ENCODE measurements around the gene OR2G2.

Gene OR2G2

GRCh38 chr1:247613405-247613804, 25.2 kb downstream of the OR2G2 start:
- H3K27me3 ChIP-seq (ENCODE audit: insufficient read depth, poor library complexity, severe bottlenecking) = no peaks in the 10 kb centered on the region
- H3K4me3 ChIP-seq (replicated peaks; ENCODE audit: insufficient read depth, low read length) = no peak overlapping the region
- no peak overlapping the region for H3K27ac ChIP-seq (replicated peaks)
- TF ChIP-seq SPI1 (IDR thresholded peaks at IDR 0.05; ENCODE audit: borderline replicate concordance, low read depth) (no peak), CTCF (IDR thresholded peaks at IDR 0.05; ENCODE audit: insufficient read depth, low read length) (no peak), REST (IDR thresholded peaks at IDR 0.05; ENCODE audit: insufficient replicate concordance, low read depth) (no peak), POLR2AphosphoS5 (IDR thresholded peaks at IDR 0.05; ENCODE audit: low read depth) (no peak), GABPA (IDR thresholded peaks at IDR 0.05; ENCODE audit: low read depth) (no peak)
- DNase-seq (ENCODE audit: low read depth in 1 of 2, low spot score in 1 of 2) = no peak

GRCh38 chr1:247614625-247615024, 26.5 kb downstream of the OR2G2 start:
- Histone ChIP-seq H3K27ac (replicated peaks) (no peak overlapping the region), H3K4me3 (replicated peaks; ENCODE audit: insufficient read depth, low read length) (no peak overlapping the region), H3K27me3 (ENCODE audit: insufficient read depth, poor library complexity, severe bottlenecking) (no peaks in the 10 kb centered on the region)
- DNase-seq (ENCODE audit: low read depth in 1 of 2, low spot score in 1 of 2) = no peak
- TF ChIP-seq POLR2AphosphoS5 (IDR thresholded peaks at IDR 0.05; ENCODE audit: low read depth) (no peak), CTCF (IDR thresholded peaks at IDR 0.05; ENCODE audit: insufficient read depth, low read length) (no peak), GABPA (IDR thresholded peaks at IDR 0.05; ENCODE audit: low read depth) (no peak), REST (IDR thresholded peaks at IDR 0.05; ENCODE audit: insufficient replicate concordance, low read depth) (no peak), SPI1 (IDR thresholded peaks at IDR 0.05; ENCODE audit: borderline replicate concordance, low read depth) (no peak)

GRCh38 chr1:247627951-247628350, 39.8 kb downstream of the OR2G2 start:
- no peak overlapping the region for H3K4me3 ChIP-seq (replicated peaks; ENCODE audit: insufficient read depth, low read length)
- no peak for TF ChIP-seq POLR2AphosphoS5 (IDR thresholded peaks at IDR 0.05; ENCODE audit: low read depth)
- TF ChIP-seq GABPA (IDR thresholded peaks at IDR 0.05; ENCODE audit: low read depth) = no peak
- no peak for TF ChIP-seq SPI1 (IDR thresholded peaks at IDR 0.05; ENCODE audit: borderline replicate concordance, low read depth)
- TF ChIP-seq REST (IDR thresholded peaks at IDR 0.05; ENCODE audit: insufficient replicate concordance, low read depth) = no peak
- no peak for TF ChIP-seq CTCF (IDR thresholded peaks at IDR 0.05; ENCODE audit: insufficient read depth, low read length)
- no peak for DNase-seq (ENCODE audit: low read depth in 1 of 2, low spot score in 1 of 2)
- H3K27me3 ChIP-seq (ENCODE audit: insufficient read depth, poor library complexity, severe bottlenecking) = no peaks in the 10 kb centered on the region
- H3K27ac ChIP-seq (replicated peaks) = no peak overlapping the region

Measured in HL-60 (cell line).